ENCODE data around the gene SFMBT2.

Gene SFMBT2

GRCh38 chr10:7117177-7117799 lies 293.5 kb downstream of the SFMBT2 start:
- Histone ChIP-seq H3K36me3 (ENCODE audit: insufficient read depth) (no peaks in the 10 kb centered on the region), H3K9ac (no peak overlapping the region), H4K20me1 (ENCODE audit: insufficient read depth) (no peaks in the 10 kb centered on the region), H2AFZ (ENCODE audit: low read depth) (no peak overlapping the region), H3K27me3 (ENCODE audit: insufficient read depth, low read depth) (no peaks in the 10 kb centered on the region), H3K4me3 (IDR thresholded peaks at IDR 0.05; ENCODE audit: insufficient read depth, low read depth, low read length) (no peak overlapping the region), H3K4me1 (ENCODE audit: low read depth, poor library complexity, severe bottlenecking) (no peaks in the 10 kb centered on the region), H3K27ac (no peak overlapping the region), H3K4me2 (no peak overlapping the region), H3K79me2 (ENCODE audit: insufficient read depth, low read depth) (no peaks in the 10 kb centered on the region)
- TF ChIP-seq CTCF (conservative IDR thresholded peaks at IDR 0.05; ENCODE audit: low read depth, low read length): no peak

DNA sequence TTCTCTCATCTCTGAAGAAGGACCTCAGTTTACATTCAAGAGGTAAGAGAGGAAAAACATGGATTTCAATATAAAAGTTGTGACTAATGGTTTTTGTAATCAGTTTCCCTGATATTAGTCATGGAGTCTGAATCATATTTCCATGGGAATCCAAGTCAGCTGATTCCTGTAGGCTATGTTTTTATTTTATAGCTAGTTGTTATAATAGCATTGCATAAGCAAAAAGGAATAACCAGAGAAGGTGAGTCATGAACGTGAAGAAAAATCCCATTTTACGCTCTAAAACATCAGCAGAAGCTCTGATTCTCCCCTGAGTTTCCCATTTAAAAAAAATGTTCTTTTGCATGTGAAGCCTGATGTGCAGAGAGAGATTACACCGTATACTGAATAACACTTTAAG lies 299.3 kb downstream of the SFMBT2 start:
- no peak overlapping the region for H3K27ac ChIP-seq
- no peaks in the 10 kb centered on the region for H4K20me1 ChIP-seq (ENCODE audit: insufficient read depth)
- TF ChIP-seq CTCF (conservative IDR thresholded peaks at IDR 0.05; ENCODE audit: low read depth, low read length): no peak
- H3K27me3 ChIP-seq (ENCODE audit: insufficient read depth, low read depth): no peaks in the 10 kb centered on the region
- H3K4me1 ChIP-seq (ENCODE audit: low read depth, poor library complexity, severe bottlenecking): no peaks in the 10 kb centered on the region
- no peak overlapping the region for H3K4me2 ChIP-seq
- no peak overlapping the region for H3K9ac ChIP-seq
- H3K36me3 ChIP-seq (ENCODE audit: insufficient read depth): no peaks in the 10 kb centered on the region
- no peaks in the 10 kb centered on the region for H3K79me2 ChIP-seq (ENCODE audit: insufficient read depth, low read depth)
- H3K4me3 ChIP-seq (IDR thresholded peaks at IDR 0.05; ENCODE audit: insufficient read depth, low read depth, low read length): no peak overlapping the region
- no peak overlapping the region for H2AFZ ChIP-seq (ENCODE audit: low read depth)

- Histone ChIP-seq H3K4me2 (no peak overlapping the region), H3K36me3 (ENCODE audit: insufficient read depth) (no peaks in the 10 kb centered on the region), H3K27ac (no peak overlapping the region), H3K27me3 (ENCODE audit: insufficient read depth, low read depth) (no peaks in the 10 kb centered on the region), H2AFZ (ENCODE audit: low read depth) (no peak overlapping the region), H4K20me1 (ENCODE audit: insufficient read depth) (no peaks in the 10 kb centered on the region), H3K79me2 (ENCODE audit: insufficient read depth, low read depth) (no peaks in the 10 kb centered on the region), H3K9ac (no peak overlapping the region), H3K4me3 (IDR thresholded peaks at IDR 0.05; ENCODE audit: insufficient read depth, low read depth, low read length) (no peak overlapping the region), H3K4me1 (ENCODE audit: low read depth, poor library complexity, severe bottlenecking) (no peaks in the 10 kb centered on the region)
- no peak for TF ChIP-seq CTCF (conservative IDR thresholded peaks at IDR 0.05; ENCODE audit: low read depth, low read length)
Measured at GRCh38 chr10:7111089-7111488, 299.7 kb downstream of the SFMBT2 start.

All from KMS-11 (cell line).